Measurements from ENCODE around the gene CFAP74. TPM values are rescaled to one million over a fixed set of nuclear protein-coding genes. Genes with fewer than 3 reads are reported as not detected.

Gene CFAP74
- polyA plus RNA-seq, 1 donor from 2014 or later, result 0.22 TPM

DNA sequence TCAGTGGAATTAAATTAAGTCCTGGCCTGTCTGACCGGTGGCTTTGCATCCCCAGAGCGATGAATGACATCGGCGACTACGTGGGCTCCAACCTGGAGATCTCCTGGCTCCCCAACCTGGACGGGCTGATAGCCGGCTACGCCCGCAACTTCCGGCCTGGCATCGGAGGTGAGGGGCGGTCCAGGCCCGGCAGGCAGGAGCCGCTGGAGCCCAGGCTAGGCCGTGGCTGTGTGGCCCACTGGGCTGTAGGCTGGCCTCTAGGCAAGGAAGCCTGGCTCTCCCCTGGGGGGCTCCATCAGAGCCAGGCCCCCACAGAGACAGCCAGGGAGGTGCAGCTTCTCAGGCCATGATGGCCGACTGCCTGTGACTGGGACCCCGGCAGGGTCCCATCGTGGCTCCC lies 21.3 kb upstream of the CFAP74 start:
- Histone ChIP-seq H3K4me2 (ENCODE audit: low read length) (no peak overlapping the region), H3K27ac (ENCODE audit: low read length) (no peak overlapping the region), H3K9me2 (ENCODE audit: insufficient read depth, low read length) (no peaks in the 10 kb centered on the region)

DNA sequence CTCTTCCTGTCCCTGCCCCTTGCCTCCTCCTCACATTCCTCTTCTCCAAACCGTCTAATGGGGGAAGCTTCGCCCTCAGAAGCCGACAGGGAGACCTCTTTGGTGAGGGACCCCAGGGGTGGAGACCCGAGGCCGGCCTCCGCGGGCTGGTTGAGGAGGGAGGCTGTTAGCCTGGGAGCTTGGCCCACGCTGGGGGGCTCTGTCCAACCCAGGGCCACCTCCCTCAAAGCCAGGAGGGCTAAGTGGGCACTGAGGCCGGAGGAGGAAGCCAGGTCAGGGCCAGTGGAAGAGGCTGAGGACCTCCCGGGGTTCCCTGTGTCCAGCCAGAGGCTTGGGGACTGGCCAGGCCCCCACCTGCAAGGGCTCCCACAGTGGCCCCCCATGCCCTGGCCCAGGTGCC lies 20.9 kb upstream of the CFAP74 start:
- no peak for TF ChIP-seq SMC3 (conservative IDR thresholded peaks at IDR 0.05; ENCODE audit: poor library complexity)
- TF ChIP-seq RAD21 (conservative IDR thresholded peaks at IDR 0.05), result no peak
- TF ChIP-seq EP300 (conservative IDR thresholded peaks at IDR 0.05; ENCODE audit: poor library complexity, severe bottlenecking), result no peak
- no peak for TF ChIP-seq POLR2AphosphoS5 (IDR thresholded peaks at IDR 0.05)
- TF ChIP-seq, protein P1, sequence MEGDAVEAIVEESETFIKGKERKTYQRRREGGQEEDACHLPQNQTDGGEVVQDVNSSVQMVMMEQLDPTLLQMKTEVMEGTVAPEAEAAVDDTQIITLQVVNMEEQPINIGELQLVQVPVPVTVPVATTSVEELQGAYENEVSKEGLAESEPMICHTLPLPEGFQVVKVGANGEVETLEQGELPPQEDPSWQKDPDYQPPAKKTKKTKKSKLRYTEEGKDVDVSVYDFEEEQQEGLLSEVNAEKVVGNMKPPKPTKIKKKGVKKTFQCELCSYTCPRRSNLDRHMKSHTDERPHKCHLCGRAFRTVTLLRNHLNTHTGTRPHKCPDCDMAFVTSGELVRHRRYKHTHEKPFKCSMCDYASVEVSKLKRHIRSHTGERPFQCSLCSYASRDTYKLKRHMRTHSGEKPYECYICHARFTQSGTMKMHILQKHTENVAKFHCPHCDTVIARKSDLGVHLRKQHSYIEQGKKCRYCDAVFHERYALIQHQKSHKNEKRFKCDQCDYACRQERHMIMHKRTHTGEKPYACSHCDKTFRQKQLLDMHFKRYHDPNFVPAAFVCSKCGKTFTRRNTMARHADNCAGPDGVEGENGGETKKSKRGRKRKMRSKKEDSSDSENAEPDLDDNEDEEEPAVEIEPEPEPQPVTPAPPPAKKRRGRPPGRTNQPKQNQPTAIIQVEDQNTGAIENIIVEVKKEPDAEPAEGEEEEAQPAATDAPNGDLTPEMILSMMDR (IDR thresholded peaks at IDR 0.05; ENCODE audit: poor library complexity, severe bottlenecking), result no peak
- no peak for TF ChIP-seq TAF1 (IDR thresholded peaks at IDR 0.05; ENCODE audit: low read depth)
- no peak for TF ChIP-seq MXI1 (conservative IDR thresholded peaks at IDR 0.05; ENCODE audit: poor library complexity, severe bottlenecking)
- TF ChIP-seq, protein P2, sequence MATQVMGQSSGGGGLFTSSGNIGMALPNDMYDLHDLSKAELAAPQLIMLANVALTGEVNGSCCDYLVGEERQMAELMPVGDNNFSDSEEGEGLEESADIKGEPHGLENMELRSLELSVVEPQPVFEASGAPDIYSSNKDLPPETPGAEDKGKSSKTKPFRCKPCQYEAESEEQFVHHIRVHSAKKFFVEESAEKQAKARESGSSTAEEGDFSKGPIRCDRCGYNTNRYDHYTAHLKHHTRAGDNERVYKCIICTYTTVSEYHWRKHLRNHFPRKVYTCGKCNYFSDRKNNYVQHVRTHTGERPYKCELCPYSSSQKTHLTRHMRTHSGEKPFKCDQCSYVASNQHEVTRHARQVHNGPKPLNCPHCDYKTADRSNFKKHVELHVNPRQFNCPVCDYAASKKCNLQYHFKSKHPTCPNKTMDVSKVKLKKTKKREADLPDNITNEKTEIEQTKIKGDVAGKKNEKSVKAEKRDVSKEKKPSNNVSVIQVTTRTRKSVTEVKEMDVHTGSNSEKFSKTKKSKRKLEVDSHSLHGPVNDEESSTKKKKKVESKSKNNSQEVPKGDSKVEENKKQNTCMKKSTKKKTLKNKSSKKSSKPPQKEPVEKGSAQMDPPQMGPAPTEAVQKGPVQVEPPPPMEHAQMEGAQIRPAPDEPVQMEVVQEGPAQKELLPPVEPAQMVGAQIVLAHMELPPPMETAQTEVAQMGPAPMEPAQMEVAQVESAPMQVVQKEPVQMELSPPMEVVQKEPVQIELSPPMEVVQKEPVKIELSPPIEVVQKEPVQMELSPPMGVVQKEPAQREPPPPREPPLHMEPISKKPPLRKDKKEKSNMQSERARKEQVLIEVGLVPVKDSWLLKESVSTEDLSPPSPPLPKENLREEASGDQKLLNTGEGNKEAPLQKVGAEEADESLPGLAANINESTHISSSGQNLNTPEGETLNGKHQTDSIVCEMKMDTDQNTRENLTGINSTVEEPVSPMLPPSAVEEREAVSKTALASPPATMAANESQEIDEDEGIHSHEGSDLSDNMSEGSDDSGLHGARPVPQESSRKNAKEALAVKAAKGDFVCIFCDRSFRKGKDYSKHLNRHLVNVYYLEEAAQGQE (IDR thresholded peaks at IDR 0.05; ENCODE audit: borderline replicate concordance), result no peak
- TF ChIP-seq EZH2 (IDR thresholded peaks at IDR 0.05; ENCODE audit: borderline replicate concordance, insufficient read depth, low read length, poor library complexity, severe bottlenecking), result no peak
- Histone ChIP-seq H3K4me2 (ENCODE audit: low read length) (no peak overlapping the region), H3K79me2 (replicated peaks; ENCODE audit: insufficient read depth, low read length) (no peaks in the 10 kb centered on the region), H3K27ac (ENCODE audit: low read length) (no peak overlapping the region), H3F3A (ENCODE audit: insufficient read depth, low read length, poor library complexity, severe bottlenecking) (no peaks in the 10 kb centered on the region), H3K36me3 (ENCODE audit: insufficient read depth, low read length) (no peaks in the 10 kb centered on the region), H3K9ac (ENCODE audit: low read length) (no peak overlapping the region), H3K27me3 (ENCODE audit: insufficient read depth, low read depth, low read length) (peaks cover 18% of the 10 kb centered on the region), H2AFZ (ENCODE audit: low read depth, low read length) (no peak overlapping the region), H4K20me1 (ENCODE audit: insufficient read depth) (no peaks in the 10 kb centered on the region), H3K9me3 (ENCODE audit: low read length) (no peaks in the 10 kb centered on the region), H3K9me2 (ENCODE audit: insufficient read depth, low read length) (no peaks in the 10 kb centered on the region), H3K4me3 (ENCODE audit: low read length) (no peak overlapping the region)

More for the DNA sequence above, 21.3 kb upstream of the CFAP74 start:
- Histone ChIP-seq H3K9me3 (ENCODE audit: low read length) (no peaks in the 10 kb centered on the region), H3K9ac (ENCODE audit: low read length) (no peak overlapping the region), H3F3A (ENCODE audit: insufficient read depth, low read length, poor library complexity, severe bottlenecking) (no peaks in the 10 kb centered on the region), H3K36me3 (ENCODE audit: insufficient read depth, low read length) (no peaks in the 10 kb centered on the region), H3K4me3 (ENCODE audit: low read length) (no peak overlapping the region), H3K27me3 (ENCODE audit: insufficient read depth, low read depth, low read length) (peaks cover 14% of the 10 kb centered on the region), H2AFZ (ENCODE audit: low read depth, low read length) (no peak overlapping the region), H3K79me2 (replicated peaks; ENCODE audit: insufficient read depth, low read length) (no peaks in the 10 kb centered on the region), H4K20me1 (ENCODE audit: insufficient read depth) (no peaks in the 10 kb centered on the region)
- TF ChIP-seq EP300 (conservative IDR thresholded peaks at IDR 0.05; ENCODE audit: poor library complexity, severe bottlenecking) (no peak), POLR2AphosphoS5 (IDR thresholded peaks at IDR 0.05) (no peak), MXI1 (conservative IDR thresholded peaks at IDR 0.05; ENCODE audit: poor library complexity, severe bottlenecking) (no peak), TAF1 (IDR thresholded peaks at IDR 0.05; ENCODE audit: low read depth) (no peak), EZH2 (IDR thresholded peaks at IDR 0.05; ENCODE audit: borderline replicate concordance, insufficient read depth, low read length, poor library complexity, severe bottlenecking) (no peak)

Measured in neural cell (in vitro differentiated cells).